ENCODE results near the gene ERBB2.
"Not testable (repeated sequence)": the region's sequence is repeated elsewhere in the genome, so short reads cannot be mapped to it uniquely, and the experiment has no call there.

The ERBB2 gene

DNA sequence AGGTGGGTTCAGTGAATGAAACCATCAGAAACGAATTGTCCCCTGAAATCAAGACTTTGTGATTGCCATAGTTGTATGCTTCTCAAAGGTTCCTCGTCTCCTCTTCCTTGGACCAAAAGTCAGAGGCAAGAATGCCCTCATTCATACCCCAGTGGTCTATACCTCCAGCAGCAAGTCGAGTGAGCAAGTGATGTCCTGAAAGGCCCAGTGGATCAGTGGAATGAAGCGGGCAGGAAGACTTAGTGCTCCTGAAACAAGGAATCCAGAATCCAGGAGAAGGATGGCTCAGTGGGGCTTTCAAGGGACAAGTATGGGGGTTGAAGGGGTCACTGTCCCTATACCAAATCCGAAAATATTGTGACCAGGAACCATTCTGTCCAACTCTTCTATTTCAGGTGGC is 5.3 kb upstream of the ERBB2 start:
- H3K4me1 ChIP-seq = no peaks in the 10 kb centered on the region
- TF ChIP-seq, protein P1, sequence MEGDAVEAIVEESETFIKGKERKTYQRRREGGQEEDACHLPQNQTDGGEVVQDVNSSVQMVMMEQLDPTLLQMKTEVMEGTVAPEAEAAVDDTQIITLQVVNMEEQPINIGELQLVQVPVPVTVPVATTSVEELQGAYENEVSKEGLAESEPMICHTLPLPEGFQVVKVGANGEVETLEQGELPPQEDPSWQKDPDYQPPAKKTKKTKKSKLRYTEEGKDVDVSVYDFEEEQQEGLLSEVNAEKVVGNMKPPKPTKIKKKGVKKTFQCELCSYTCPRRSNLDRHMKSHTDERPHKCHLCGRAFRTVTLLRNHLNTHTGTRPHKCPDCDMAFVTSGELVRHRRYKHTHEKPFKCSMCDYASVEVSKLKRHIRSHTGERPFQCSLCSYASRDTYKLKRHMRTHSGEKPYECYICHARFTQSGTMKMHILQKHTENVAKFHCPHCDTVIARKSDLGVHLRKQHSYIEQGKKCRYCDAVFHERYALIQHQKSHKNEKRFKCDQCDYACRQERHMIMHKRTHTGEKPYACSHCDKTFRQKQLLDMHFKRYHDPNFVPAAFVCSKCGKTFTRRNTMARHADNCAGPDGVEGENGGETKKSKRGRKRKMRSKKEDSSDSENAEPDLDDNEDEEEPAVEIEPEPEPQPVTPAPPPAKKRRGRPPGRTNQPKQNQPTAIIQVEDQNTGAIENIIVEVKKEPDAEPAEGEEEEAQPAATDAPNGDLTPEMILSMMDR (IDR thresholded peaks at IDR 0.05; ENCODE audit: low read depth, low read length) = no peak
- no peak overlapping the region for H3K4me3 ChIP-seq (ENCODE audit: low read depth, low read length)
- H3K9me3 ChIP-seq = no peaks in the 10 kb centered on the region
- DNase-seq = no peak
- no peaks in the 10 kb centered on the region for H3K36me3 ChIP-seq
- peaks cover 7% of the 10 kb centered on the region for H3K27me3 ChIP-seq

DNA sequence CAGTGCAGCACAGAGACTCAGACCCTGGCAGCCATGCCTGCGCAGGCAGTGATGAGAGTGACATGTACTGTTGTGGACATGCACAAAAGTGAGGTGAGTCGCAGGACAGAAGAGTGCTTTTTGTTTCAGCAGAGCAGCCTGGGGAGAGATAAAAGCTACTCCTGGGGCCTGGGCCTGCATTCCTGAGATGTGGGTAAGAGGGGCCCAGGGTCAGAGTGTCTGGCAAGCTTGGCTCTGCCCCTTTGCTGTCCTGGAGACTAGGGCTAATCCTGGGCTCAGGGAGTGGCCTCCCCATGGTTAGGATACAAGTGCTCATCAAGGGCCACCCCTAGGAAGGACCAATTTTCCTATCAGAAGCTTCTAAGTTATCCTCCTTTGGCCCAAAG is 4.8 kb upstream of the ERBB2 start:
- Histone ChIP-seq H3K9me3 (no peaks in the 10 kb centered on the region), H3K36me3 (no peaks in the 10 kb centered on the region), H3K27me3 (peaks cover 12% of the 10 kb centered on the region), H3K4me3 (ENCODE audit: low read depth, low read length) (no peak overlapping the region), H3K4me1 (no peaks in the 10 kb centered on the region)
- TF ChIP-seq, protein P1 (IDR thresholded peaks at IDR 0.05; ENCODE audit: low read depth, low read length) = no peak
- DNase-seq = no peak

DNA sequence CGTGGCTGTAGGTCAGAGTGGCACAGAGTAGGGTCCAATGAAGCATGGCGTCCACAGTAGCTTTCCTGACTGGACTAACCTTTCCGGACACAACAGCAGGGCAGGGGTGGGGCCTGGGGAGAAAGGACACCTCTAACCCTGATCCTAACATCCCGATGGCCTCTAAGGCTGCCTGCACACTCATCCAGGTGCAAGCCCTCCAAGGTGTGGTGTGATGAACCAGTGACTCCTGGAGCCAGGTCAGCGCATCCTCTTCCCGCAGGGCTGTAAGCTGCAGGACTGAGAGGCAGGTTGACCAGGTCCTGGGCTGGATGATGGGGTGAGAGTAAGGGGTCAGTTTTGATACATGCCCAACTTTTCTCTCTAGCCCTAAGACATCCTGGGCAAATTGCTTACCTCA is 3.1 kb upstream of the ERBB2 start:
- no peak overlapping the region for H3K4me3 ChIP-seq (ENCODE audit: low read depth, low read length)
- no peak for DNase-seq
- no peaks in the 10 kb centered on the region for H3K9me3 ChIP-seq
- H3K36me3 ChIP-seq = no peaks in the 10 kb centered on the region
- H3K27me3 ChIP-seq = peaks cover 29% of the 10 kb centered on the region
- TF ChIP-seq, protein P1 (IDR thresholded peaks at IDR 0.05; ENCODE audit: low read depth, low read length) = no peak
- H3K4me1 ChIP-seq = no peaks in the 10 kb centered on the region

DNA sequence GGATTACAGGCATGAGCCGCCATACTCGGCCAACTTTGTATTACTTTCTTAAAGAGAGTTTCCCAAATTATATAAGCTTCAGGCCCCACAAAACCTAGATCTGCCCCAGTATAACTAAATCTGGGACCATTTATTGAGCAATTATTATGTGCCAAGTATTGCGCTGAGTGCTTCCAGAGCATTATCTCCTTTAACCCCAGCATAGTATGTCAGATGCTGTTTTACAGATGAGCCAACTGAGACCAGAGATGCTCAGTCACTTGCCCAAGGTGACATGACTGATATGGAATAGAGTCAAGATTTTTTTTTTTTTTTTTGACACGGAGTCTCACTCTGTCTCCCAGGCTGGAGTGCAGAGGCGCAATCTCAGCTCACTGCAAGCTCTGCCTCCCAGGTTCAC is 1.9 kb upstream of the ERBB2 start:
- TF ChIP-seq, protein P1 (IDR thresholded peaks at IDR 0.05; ENCODE audit: low read depth, low read length) = no peak

DNA sequence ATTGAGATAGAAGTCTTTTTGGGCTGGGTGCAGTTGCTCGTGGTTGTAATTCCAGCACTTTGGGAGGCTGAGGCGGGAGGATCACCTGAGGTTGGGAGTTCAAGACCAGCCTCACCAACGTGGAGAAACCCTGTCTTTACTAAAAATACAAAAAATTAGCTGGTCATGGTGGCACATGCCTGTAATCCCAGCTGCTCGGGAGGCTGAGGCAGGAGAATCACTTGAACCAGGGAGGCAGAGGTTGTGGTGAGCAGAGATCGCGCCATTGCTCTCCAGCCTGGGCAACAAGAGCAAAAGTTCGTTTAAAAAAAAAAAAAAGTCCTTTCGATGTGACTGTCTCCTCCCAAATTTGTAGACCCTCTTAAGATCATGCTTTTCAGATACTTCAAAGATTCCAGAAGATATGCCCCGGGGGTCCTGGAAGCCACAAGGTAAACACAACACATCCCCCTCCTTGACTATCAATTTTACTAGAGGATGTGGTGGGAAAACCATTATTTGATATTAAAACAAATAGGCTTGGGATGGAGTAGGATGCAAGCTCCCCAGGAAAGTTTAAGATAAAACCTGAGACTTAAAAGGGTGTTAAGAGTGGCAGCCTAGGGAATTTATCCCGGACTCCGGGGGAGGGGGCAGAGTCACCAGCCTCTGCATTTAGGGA is 577 bp upstream of the ERBB2 start:
- not testable (repeated sequence) for H3K4me3 ChIP-seq (ENCODE audit: low read depth, low read length); H3K4me1 ChIP-seq; H3K36me3 ChIP-seq; H3K9me3 ChIP-seq; DNase-seq
- peaks cover 42% of the 10 kb centered on the region for H3K27me3 ChIP-seq

More for the DNA sequence above, 1.9 kb upstream of the ERBB2 start:
- no peak for DNase-seq
- Histone ChIP-seq H3K36me3 (no peaks in the 10 kb centered on the region), H3K4me3 (ENCODE audit: low read depth, low read length) (no peak overlapping the region), H3K4me1 (no peaks in the 10 kb centered on the region), H3K9me3 (no peaks in the 10 kb centered on the region), H3K27me3 (peaks cover 37% of the 10 kb centered on the region)

DNA sequence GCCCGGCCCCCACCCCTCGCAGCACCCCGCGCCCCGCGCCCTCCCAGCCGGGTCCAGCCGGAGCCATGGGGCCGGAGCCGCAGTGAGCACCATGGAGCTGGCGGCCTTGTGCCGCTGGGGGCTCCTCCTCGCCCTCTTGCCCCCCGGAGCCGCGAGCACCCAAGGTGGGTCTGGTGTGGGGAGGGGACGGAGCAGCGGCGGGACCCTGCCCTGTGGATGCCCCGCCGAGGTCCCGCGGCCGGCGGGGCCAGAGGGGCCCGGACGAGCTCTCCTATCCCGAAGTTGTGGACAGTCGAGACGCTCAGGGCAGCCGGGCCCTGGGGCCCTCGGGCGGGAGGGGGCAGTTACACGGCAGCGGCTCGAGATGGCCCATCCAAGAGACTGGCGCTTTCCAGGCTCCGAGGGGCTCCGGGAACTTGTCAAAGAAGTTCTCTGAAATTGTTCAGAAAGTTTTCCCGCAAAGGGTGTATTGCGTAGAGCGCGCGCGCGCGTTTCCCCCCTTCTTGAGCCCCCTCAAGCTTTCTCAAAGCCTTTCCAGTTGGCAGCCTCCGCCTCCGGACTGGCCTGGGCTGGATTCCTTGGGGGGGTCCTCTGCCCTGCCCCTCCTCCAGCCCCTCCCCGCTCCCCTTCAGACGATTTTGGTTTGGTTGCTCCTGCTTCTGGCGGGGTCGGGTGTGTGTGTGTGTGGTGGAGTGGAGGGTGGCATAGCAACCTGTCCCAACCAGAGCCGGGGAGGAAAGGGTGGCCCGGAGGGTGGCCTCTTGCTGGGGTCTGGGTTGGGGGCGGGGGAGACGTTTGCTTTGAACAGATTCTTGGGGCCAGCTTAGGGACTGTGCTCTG is 504 bp downstream of the ERBB2 start:
- Histone ChIP-seq H3K4me3 (ENCODE audit: low read depth, low read length) (no peak overlapping the region), H3K4me1 (no peaks in the 10 kb centered on the region), H3K27me3 (peaks cover 50% of the 10 kb centered on the region), H3K9me3 (no peaks in the 10 kb centered on the region), H3K36me3 (no peaks in the 10 kb centered on the region)
- no peak for DNase-seq
- TF ChIP-seq, protein P1 (IDR thresholded peaks at IDR 0.05; ENCODE audit: low read depth, low read length) = no peak
